ENCODE results near the gene ACSL3.

Gene ACSL3

DNA sequence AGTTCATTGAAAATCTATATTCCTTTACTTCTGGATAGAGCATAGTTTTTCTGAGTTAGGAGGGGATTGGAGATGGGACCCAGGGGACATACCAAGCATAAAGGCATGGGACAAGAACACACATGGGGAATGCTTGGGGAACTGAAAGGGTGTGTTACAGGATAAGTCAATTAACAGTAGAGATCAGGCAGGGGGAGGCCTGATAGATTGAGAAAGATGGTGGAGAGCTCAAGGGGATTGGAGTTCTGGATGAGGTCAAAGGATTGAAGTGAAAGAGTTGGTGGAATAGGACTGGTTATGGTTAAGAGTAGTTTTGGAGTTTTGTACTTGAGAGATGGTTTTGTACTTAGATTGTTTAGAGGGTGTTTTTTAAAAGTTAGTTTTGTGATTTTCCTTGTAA, 16.1 kb downstream of the ACSL3 start:
- Histone ChIP-seq H3K27ac (ENCODE audit: low read depth, low read length, poor library complexity, severe bottlenecking) (no peak overlapping the region), H3K27me3 (ENCODE audit: insufficient read depth, low read length) (no peaks in the 10 kb centered on the region)

GRCh38 chr2:222877556-222878300, 16.9 kb downstream of the ACSL3 start:
- Histone ChIP-seq H4K20me1 (ENCODE audit: insufficient read depth, low read length) (0 out of 2 replicates have a peak, but pooled peaks cover 4% of the 10 kb centered on the region), H3K9ac (ENCODE audit: low read length) (no peak overlapping the region), H3K9me2 (ENCODE audit: low read depth, low read length) (no peaks in the 10 kb centered on the region), H3K4me3 (ENCODE audit: low read depth, low read length, poor library complexity, severe bottlenecking) (no peak overlapping the region), H3K4me1 (ENCODE audit: insufficient read depth, low read length, severe bottlenecking) (no peaks in the 10 kb centered on the region), H3K79me2 (ENCODE audit: insufficient read depth, low read length) (peaks cover 81% of the 10 kb centered on the region), H3K27me3 (ENCODE audit: insufficient read depth, low read length) (no peaks in the 10 kb centered on the region), H3K9me3 (ENCODE audit: low read length) (0 out of 2 replicates have a peak, but pooled peaks cover 4% of the 10 kb centered on the region), H2AFZ (ENCODE audit: low read length) (no peak overlapping the region), H3K27ac (ENCODE audit: low read depth, low read length, poor library complexity, severe bottlenecking) (no peak overlapping the region), H3K4me2 (ENCODE audit: low read length) (no peak overlapping the region), H3K36me3 (ENCODE audit: insufficient read depth, low read length) (no peaks in the 10 kb centered on the region), H3F3A (ENCODE audit: insufficient read depth, low read length) (no peaks in the 10 kb centered on the region)
- TF ChIP-seq EZH2 (IDR thresholded peaks at IDR 0.05; ENCODE audit: borderline replicate concordance, low read length) (no peak), CTCF (IDR thresholded peaks at IDR 0.05; ENCODE audit: low read length) (no peak)

More for the DNA sequence above, 16.1 kb downstream of the ACSL3 start:
- no peaks in the 10 kb centered on the region for H3K36me3 ChIP-seq (ENCODE audit: insufficient read depth, low read length)
- H2AFZ ChIP-seq (ENCODE audit: low read length) = no peak overlapping the region
- H3K79me2 ChIP-seq (ENCODE audit: insufficient read depth, low read length) = peaks cover 82% of the 10 kb centered on the region
- TF ChIP-seq EZH2 (IDR thresholded peaks at IDR 0.05; ENCODE audit: borderline replicate concordance, low read length) (no peak), CTCF (IDR thresholded peaks at IDR 0.05; ENCODE audit: low read length) (no peak)
- H4K20me1 ChIP-seq (ENCODE audit: insufficient read depth, low read length) = 0 out of 2 replicates have a peak, but pooled peaks cover 4% of the 10 kb centered on the region
- H3K9me2 ChIP-seq (ENCODE audit: low read depth, low read length) = no peaks in the 10 kb centered on the region
- H3K4me2 ChIP-seq (ENCODE audit: low read length) = no peak overlapping the region
- H3K4me3 ChIP-seq (ENCODE audit: low read depth, low read length, poor library complexity, severe bottlenecking) = no peak overlapping the region
- 0 out of 2 replicates have a peak, but pooled peaks cover 4% of the 10 kb centered on the region for H3K9me3 ChIP-seq (ENCODE audit: low read length)
- no peaks in the 10 kb centered on the region for H3K4me1 ChIP-seq (ENCODE audit: insufficient read depth, low read length, severe bottlenecking)
- H3F3A ChIP-seq (ENCODE audit: insufficient read depth, low read length) = no peaks in the 10 kb centered on the region
- no peak overlapping the region for H3K9ac ChIP-seq (ENCODE audit: low read length)

DNA sequence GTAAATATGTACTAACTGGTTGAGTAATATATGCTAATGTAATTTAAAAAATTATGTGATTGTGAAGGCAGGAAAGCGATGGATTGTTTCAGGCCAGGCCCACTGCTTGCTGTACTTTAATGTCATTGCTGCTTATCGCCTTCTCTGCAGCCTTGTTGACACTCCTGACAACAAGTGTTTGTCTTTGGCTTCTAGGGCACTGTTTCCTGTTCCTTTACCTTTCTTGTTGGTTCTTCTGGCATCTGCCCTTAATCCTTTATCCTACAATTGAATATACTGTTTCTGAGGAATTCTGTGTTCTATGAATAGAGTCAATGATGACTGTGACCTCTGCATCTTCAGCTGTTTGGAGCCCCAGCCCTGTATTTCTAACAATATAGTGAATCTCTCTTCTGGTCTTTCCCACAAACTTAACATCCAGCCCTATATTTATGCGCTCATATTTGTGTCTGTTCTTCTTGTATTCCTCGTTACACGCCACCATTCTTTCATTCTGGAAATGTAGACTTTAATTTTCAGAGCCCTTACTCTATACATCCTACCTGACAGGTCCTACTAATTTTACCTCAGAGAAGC, 17.6 kb downstream of the ACSL3 start:
- no peak overlapping the region for H3K9ac ChIP-seq (ENCODE audit: low read length)
- H4K20me1 ChIP-seq (ENCODE audit: insufficient read depth, low read length) = 0 out of 2 replicates have a peak, but pooled peaks cover 4% of the 10 kb centered on the region
- no peaks in the 10 kb centered on the region for H3K36me3 ChIP-seq (ENCODE audit: insufficient read depth, low read length)
- H2AFZ ChIP-seq (ENCODE audit: low read length) = no peak overlapping the region
- no peaks in the 10 kb centered on the region for H3K9me2 ChIP-seq (ENCODE audit: low read depth, low read length)
- no peak overlapping the region for H3K4me3 ChIP-seq (ENCODE audit: low read depth, low read length, poor library complexity, severe bottlenecking)
- H3K27ac ChIP-seq (ENCODE audit: low read depth, low read length, poor library complexity, severe bottlenecking) = no peak overlapping the region
- H3K9me3 ChIP-seq (ENCODE audit: low read length) = 0 out of 2 replicates have a peak, but pooled peaks cover 4% of the 10 kb centered on the region
- H3F3A ChIP-seq (ENCODE audit: insufficient read depth, low read length) = no peaks in the 10 kb centered on the region
- no peaks in the 10 kb centered on the region for H3K4me1 ChIP-seq (ENCODE audit: insufficient read depth, low read length, severe bottlenecking)
- H3K27me3 ChIP-seq (ENCODE audit: insufficient read depth, low read length) = no peaks in the 10 kb centered on the region
- TF ChIP-seq CTCF (IDR thresholded peaks at IDR 0.05; ENCODE audit: low read length) = no peak
- TF ChIP-seq EZH2 (IDR thresholded peaks at IDR 0.05; ENCODE audit: borderline replicate concordance, low read length) = no peak
- H3K4me2 ChIP-seq (ENCODE audit: low read length) = no peak overlapping the region
- H3K79me2 ChIP-seq (ENCODE audit: insufficient read depth, low read length) = peaks cover 76% of the 10 kb centered on the region
